ENCODE results near the gene ZNF592. TPM values are rescaled to one million over a fixed set of nuclear protein-coding genes. Genes with fewer than 3 reads are reported as not detected.
"Not testable (repeated sequence)": the region's sequence is repeated elsewhere in the genome, so short reads cannot be mapped to it uniquely, and the experiment has no call there.

ZNF592 gene
- 17.2 TPM for polyA plus RNA-seq (2013, experiment 1 of 2; ENCODE audit: insufficient read length)
- 17.1 TPM for polyA plus RNA-seq (2013, experiment 2 of 2; ENCODE audit: insufficient read length)

GRCh38 chr15:84748274-84749110, at the start of gene ZNF592:
TSS of gene ZNF592 (plus strand) at chr15:84748592. CDS start at chr15:84782676, 34,084 bp downstream.
- peak; percentile 79 for DNase-seq

GRCh38 chr15:84699538-84700191, 48.7 kb upstream of the ZNF592 start:
- DNase-seq = no peak

- no peak for DNase-seq
Measured at GRCh38 chr15:84702961-84703482, 45.4 kb upstream of the ZNF592 start.

GRCh38 chr15:84703808-84704207, 44.6 kb upstream of the ZNF592 start:
- no peak for DNase-seq

- no peak for DNase-seq
Measured at GRCh38 chr15:84714372-84714771, 34.0 kb upstream of the ZNF592 start.

GRCh38 chr15:84714821-84715220, 33.6 kb upstream of the ZNF592 start:
- no peak for DNase-seq

- peak; percentile 24 for DNase-seq
Measured at GRCh38 chr15:84715441-84716035, 32.9 kb upstream of the ZNF592 start.

- DNase-seq = peak; percentile 91
Measured at GRCh38 chr15:84716036-84716732, 32.2 kb upstream of the ZNF592 start, which contains the start of gene SEC11A. TSS of gene SEC11A (minus strand) at chr15:84716139. CDS start at chr15:84716075, 64 bp downstream.

- DNase-seq = no peak
Measured at GRCh38 chr15:84721371-84721770, 27.0 kb upstream of the ZNF592 start.

GRCh38 chr15:84722628-84723027, 25.8 kb upstream of the ZNF592 start:
- no peak for DNase-seq

- no peak for DNase-seq
Measured at GRCh38 chr15:84725001-84725491, 23.3 kb upstream of the ZNF592 start.

- peak; percentile 15 for DNase-seq
Measured at GRCh38 chr15:84727429-84727828, 21.0 kb upstream of the ZNF592 start.

- DNase-seq = peak; percentile 44
Measured at GRCh38 chr15:84731774-84732173, 16.6 kb upstream of the ZNF592 start.

GRCh38 chr15:84734794-84735479, 13.5 kb upstream of the ZNF592 start:
- peak; percentile 42 for DNase-seq

GRCh38 chr15:84735480-84736061, 12.8 kb upstream of the ZNF592 start:
- DNase-seq = not testable (repeated sequence)

- DNase-seq = no peak
Measured at GRCh38 chr15:84736375-84736774, 12.0 kb upstream of the ZNF592 start.

- no peak for DNase-seq
Measured at GRCh38 chr15:84737005-84737404, 11.4 kb upstream of the ZNF592 start.

GRCh38 chr15:84740691-84741090, 7.7 kb upstream of the ZNF592 start:
- DNase-seq = no peak

GRCh38 chr15:84741121-84741520, 7.3 kb upstream of the ZNF592 start:
- no peak for DNase-seq

- DNase-seq = peak; percentile 69
Measured at GRCh38 chr15:84747416-84748273, 747 bp upstream of the ZNF592 start.

Data from fibroblast of skin of abdomen (primary cell).